ENCODE data around the gene RTN4RL1. TPM values are rescaled to one million over a fixed set of nuclear protein-coding genes. Genes with fewer than 3 reads are reported as not detected.

Gene RTN4RL1
- total and polyA plus RNA-seq, 9 of the 15 experiments (the other 6 are each of a cell fraction or from before 2014, with no cell fraction given) = 0.04 to 0.06 (median 0.04) TPM; not detected in 5

DNA sequence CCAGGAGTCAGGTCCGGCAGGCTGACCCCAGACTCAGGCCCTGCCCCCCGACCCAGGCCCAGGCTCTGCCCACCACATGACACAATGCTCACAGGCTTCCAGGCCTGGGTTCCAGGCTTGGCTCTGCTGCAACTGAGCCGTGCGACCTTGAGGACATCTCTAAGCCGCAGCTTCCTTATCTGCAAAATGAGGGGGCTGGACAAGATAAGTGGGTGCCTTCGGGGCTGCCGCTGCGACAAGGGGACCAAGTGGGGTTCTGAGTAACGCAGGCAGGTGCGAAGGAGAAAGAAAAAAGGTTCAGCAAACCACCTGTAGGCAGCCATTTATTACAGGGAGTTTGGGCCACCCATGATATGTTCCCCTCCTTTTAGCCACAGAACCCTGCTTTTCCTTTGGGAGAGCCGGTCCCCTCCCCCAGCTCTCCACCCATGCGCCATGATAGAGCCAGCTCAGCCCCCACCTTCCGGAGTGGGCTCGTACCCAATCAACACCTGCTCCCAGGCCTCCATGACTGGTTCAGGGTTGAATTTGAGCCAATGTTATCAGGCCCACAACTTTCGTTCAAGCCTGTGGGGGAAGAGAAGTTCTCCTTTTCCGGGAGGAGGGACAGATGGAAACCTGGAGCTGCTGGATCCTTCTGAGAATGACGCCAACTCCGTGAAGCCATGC lies 38.2 kb downstream of the RTN4RL1 start (continued):
- TF ChIP-seq, protein P1, sequence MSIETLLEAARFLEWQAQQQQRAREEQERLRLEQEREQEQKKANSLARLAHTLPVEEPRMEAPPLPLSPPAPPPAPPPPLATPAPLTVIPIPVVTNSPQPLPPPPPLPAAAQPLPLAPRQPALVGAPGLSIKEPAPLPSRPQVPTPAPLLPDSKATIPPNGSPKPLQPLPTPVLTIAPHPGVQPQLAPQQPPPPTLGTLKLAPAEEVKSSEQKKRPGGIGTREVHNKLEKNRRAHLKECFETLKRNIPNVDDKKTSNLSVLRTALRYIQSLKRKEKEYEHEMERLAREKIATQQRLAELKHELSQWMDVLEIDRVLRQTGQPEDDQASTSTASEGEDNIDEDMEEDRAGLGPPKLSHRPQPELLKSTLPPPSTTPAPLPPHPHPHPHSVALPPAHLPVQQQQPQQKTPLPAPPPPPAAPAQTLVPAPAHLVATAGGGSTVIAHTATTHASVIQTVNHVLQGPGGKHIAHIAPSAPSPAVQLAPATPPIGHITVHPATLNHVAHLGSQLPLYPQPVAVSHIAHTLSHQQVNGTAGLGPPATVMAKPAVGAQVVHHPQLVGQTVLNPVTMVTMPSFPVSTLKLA (conservative IDR thresholded peaks at IDR 0.05) = no peak
- TF ChIP-seq ZNF124 (CRISPR knock-in tag; IDR thresholded peaks at IDR 0.05) (no peak), STAG1 (CRISPR knock-in tag; IDR thresholded peaks at IDR 0.05; ENCODE audit: borderline replicate concordance) (no peak)
- TF ChIP-seq, protein P2, sequence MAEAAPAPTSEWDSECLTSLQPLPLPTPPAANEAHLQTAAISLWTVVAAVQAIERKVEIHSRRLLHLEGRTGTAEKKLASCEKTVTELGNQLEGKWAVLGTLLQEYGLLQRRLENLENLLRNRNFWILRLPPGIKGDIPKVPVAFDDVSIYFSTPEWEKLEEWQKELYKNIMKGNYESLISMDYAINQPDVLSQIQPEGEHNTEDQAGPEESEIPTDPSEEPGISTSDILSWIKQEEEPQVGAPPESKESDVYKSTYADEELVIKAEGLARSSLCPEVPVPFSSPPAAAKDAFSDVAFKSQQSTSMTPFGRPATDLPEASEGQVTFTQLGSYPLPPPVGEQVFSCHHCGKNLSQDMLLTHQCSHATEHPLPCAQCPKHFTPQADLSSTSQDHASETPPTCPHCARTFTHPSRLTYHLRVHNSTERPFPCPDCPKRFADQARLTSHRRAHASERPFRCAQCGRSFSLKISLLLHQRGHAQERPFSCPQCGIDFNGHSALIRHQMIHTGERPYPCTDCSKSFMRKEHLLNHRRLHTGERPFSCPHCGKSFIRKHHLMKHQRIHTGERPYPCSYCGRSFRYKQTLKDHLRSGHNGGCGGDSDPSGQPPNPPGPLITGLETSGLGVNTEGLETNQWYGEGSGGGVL (CRISPR knock-in tag; IDR thresholded peaks at IDR 0.05) = no peak

DNA sequence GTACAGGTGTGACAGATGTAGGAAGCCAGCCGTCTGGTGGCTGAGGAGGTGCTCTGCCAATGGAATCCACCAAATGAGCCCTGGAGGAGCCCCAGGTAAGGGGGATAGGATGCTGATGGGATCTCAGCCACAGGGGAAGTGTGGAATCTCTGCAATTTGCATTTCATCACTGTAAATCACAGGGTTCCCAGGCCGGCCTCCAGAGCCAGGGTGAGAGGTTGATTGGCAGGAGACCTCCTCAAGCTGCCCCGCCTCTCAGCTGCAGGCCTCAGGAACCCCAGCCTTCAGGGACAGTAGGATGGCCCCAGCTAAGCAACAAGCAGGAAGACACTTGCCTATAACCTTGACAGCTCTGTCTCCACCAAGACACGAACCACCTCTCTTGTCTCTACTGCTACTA lies 39.4 kb downstream of the RTN4RL1 start:
- H2AFZ ChIP-seq (ENCODE audit: low read depth, low read length) = no peak overlapping the region
- H3K9me1 ChIP-seq (ENCODE audit: control insufficient read depth, insufficient read depth, low read length) = no peaks in the 10 kb centered on the region
- no peak overlapping the region for H3K4me3 ChIP-seq
- H3K36me3 ChIP-seq (ENCODE audit: control insufficient read depth, insufficient read depth, low read length) = no peaks in the 10 kb centered on the region
- no peak for FAIRE-seq
- TF ChIP-seq, protein P3, sequence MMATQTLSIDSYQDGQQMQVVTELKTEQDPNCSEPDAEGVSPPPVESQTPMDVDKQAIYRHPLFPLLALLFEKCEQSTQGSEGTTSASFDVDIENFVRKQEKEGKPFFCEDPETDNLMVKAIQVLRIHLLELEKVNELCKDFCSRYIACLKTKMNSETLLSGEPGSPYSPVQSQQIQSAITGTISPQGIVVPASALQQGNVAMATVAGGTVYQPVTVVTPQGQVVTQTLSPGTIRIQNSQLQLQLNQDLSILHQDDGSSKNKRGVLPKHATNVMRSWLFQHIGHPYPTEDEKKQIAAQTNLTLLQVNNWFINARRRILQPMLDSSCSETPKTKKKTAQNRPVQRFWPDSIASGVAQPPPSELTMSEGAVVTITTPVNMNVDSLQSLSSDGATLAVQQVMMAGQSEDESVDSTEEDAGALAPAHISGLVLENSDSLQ (IDR thresholded peaks at IDR 0.05) = peak; percentile 79
- TF ChIP-seq, protein P4, sequence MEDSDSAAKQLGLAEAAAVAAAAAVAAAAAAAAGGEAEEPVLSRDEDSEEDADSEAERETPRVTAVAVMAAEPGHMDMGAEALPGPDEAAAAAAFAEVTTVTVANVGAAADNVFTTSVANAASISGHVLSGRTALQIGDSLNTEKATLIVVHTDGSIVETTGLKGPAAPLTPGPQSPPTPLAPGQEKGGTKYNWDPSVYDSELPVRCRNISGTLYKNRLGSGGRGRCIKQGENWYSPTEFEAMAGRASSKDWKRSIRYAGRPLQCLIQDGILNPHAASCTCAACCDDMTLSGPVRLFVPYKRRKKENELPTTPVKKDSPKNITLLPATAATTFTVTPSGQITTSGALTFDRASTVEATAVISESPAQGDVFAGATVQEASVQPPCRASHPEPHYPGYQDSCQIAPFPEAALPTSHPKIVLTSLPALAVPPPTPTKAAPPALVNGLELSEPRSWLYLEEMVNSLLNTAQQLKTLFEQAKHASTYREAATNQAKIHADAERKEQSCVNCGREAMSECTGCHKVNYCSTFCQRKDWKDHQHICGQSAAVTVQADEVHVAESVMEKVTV (CRISPR knock-in tag; IDR thresholded peaks at IDR 0.05) = no peak
- no peak overlapping the region for H3K27ac ChIP-seq (ENCODE audit: extremely low read depth, low read depth, low read length)
- intact Hi-C loops (cut with micrococcal nuclease) = no loop called here
- peaks cover 18 to 22% of the 10 kb centered on the region in 2 experiments for H3K4me1 ChIP-seq (replicated peaks in 1 of 2; ENCODE audit: control insufficient read depth in 2 of 2, insufficient read depth in 2 of 2, low read length in 2 of 2)
- H4K20me1 ChIP-seq (replicated peaks; ENCODE audit: control insufficient read depth, insufficient read depth, low read length) = 0 out of 2 replicates have a peak, but pooled peaks cover 1% of the 10 kb centered on the region
- no peak for DNase-seq (ENCODE audit: extremely low read depth in 1 of 4, low spot score in 3 of 4)
- H3K27me3 ChIP-seq (ENCODE audit: control insufficient read depth in 2 of 2, insufficient read depth in 2 of 2, low read length in 2 of 2) = peaks cover 0 to 11% of the 10 kb centered on the region in 2 experiments; a peak in 3 of 5 replicates
- no peak for ATAC-seq
- 68% methylated on average over 4 of the region's 4 CpGs for WGBS (ENCODE audit: insufficient coverage, low coverage, missing lambda C conversion rate)
- POLR2A ChIA-PET = no interaction called here
- H3K4me2 ChIP-seq (ENCODE audit: insufficient read depth, low read length) = no peak overlapping the region
- no peak overlapping the region for H3K9ac ChIP-seq (ENCODE audit: insufficient read depth in 1 of 2, low read depth in 2 of 2, low read length in 2 of 2)
- CTCF ChIA-PET (ENCODE audit: low intra/inter-chr PET ratio) = no interaction called here
- no peaks in the 10 kb centered on the region for H3K79me2 ChIP-seq (ENCODE audit: control insufficient read depth, insufficient read depth, low read length)
- BruUV-seq (replicated peaks) = no TSS peak
- H3K9me3 ChIP-seq (replicated peaks; ENCODE audit: control insufficient read depth, insufficient read depth, low read depth, low read length) = no peaks in the 10 kb centered on the region
- in situ Hi-C loops (cut with MboI) = no loop called here
